Measurements from ENCODE around the gene C4orf50. TPM values are rescaled to one million over a fixed set of nuclear protein-coding genes. Genes with fewer than 3 reads are reported as not detected.

C4orf50 gene
- total and polyA plus RNA-seq, 8 donors, result 0.01 to 0.10 (median 0.01) TPM; not detected in 1

GRCh38 chr4:6044276-6044675 lies 26.0 kb upstream of the C4orf50 start:
- ATAC-seq (no peak), DNase-seq (no peak)
- no peak overlapping the region for H3K27ac ChIP-seq

GRCh38 chr4:6043843-6044242 lies 25.6 kb upstream of the C4orf50 start:
- no peak for ATAC-seq
- Histone ChIP-seq H3K27ac (no peak overlapping the region), H3K4me1 (no peaks in the 10 kb centered on the region), H3K4me3 (no peak overlapping the region), H3K36me3 (no peaks in the 10 kb centered on the region), H3K27me3 (peaks cover 0 to 48% of the 10 kb centered on the region in 2 donors), H3K9me3 (no peaks in the 10 kb centered on the region)
- intact Hi-C loops (cut with DNase I), result no loop called here
- no peak for DNase-seq
- TF ChIP-seq CTCF (IDR thresholded peaks at IDR 0.05), result no peak

More at GRCh38 chr4:6044276-6044675, 26.0 kb upstream of the C4orf50 start:
- Histone ChIP-seq H3K36me3 (no peaks in the 10 kb centered on the region), H3K27me3 (peaks cover 0 to 48% of the 10 kb centered on the region in 2 donors), H3K9me3 (no peaks in the 10 kb centered on the region), H3K4me1 (no peaks in the 10 kb centered on the region), H3K4me3 (no peak overlapping the region)
- intact Hi-C loops (cut with DNase I), result no loop called here
- no peak for TF ChIP-seq CTCF (IDR thresholded peaks at IDR 0.05)

GRCh38 chr4:6043188-6043587 lies 25.0 kb upstream of the C4orf50 start:
- Histone ChIP-seq H3K27ac (no peak overlapping the region), H3K27me3 (peaks cover 0 to 48% of the 10 kb centered on the region in 2 donors), H3K4me1 (no peaks in the 10 kb centered on the region), H3K4me3 (no peak overlapping the region), H3K9me3 (no peaks in the 10 kb centered on the region), H3K36me3 (no peaks in the 10 kb centered on the region)
- ATAC-seq, result no peak
- intact Hi-C loops (cut with DNase I), result no loop called here
- no peak for DNase-seq
- no peak for TF ChIP-seq CTCF (IDR thresholded peaks at IDR 0.05)

GRCh38 chr4:6042293-6043063 lies 24.2 kb upstream of the C4orf50 start:
- ATAC-seq (no peak), DNase-seq (no peak)
- TF ChIP-seq CTCF (IDR thresholded peaks at IDR 0.05), result no peak
- Histone ChIP-seq H3K27ac (no peak overlapping the region), H3K4me3 (no peak overlapping the region), H3K36me3 (no peaks in the 10 kb centered on the region), H3K4me1 (no peaks in the 10 kb centered on the region), H3K27me3 (peaks cover 0 to 47% of the 10 kb centered on the region in 2 donors), H3K9me3 (no peaks in the 10 kb centered on the region)
- intact Hi-C loops (cut with DNase I), result no loop called here

- no peak overlapping the region for H3K4me3 ChIP-seq
- no peaks in the 10 kb centered on the region for H3K4me1 ChIP-seq
- no peak for ATAC-seq
- intact Hi-C loops (cut with DNase I), result no loop called here
- TF ChIP-seq CTCF (IDR thresholded peaks at IDR 0.05), result no peak
- no peaks in the 10 kb centered on the region for H3K36me3 ChIP-seq
- DNase-seq, result no peak
- no peak overlapping the region for H3K27ac ChIP-seq
- H3K9me3 ChIP-seq, result no peaks in the 10 kb centered on the region
- peaks cover 0 to 40% of the 10 kb centered on the region in 2 donors for H3K27me3 ChIP-seq
Measured at GRCh38 chr4:6041800-6042199, 23.6 kb upstream of the C4orf50 start.
